Measurements from ENCODE around the gene WDR93.
"Not testable (repeated sequence)": the region's sequence is repeated elsewhere in the genome, so short reads cannot be mapped to it uniquely, and the experiment has no call there.

The WDR93 gene

GRCh38 chr15:89664441-89665350, 25.9 kb upstream of the WDR93 start:
- no peak for DNase-seq

DNA sequence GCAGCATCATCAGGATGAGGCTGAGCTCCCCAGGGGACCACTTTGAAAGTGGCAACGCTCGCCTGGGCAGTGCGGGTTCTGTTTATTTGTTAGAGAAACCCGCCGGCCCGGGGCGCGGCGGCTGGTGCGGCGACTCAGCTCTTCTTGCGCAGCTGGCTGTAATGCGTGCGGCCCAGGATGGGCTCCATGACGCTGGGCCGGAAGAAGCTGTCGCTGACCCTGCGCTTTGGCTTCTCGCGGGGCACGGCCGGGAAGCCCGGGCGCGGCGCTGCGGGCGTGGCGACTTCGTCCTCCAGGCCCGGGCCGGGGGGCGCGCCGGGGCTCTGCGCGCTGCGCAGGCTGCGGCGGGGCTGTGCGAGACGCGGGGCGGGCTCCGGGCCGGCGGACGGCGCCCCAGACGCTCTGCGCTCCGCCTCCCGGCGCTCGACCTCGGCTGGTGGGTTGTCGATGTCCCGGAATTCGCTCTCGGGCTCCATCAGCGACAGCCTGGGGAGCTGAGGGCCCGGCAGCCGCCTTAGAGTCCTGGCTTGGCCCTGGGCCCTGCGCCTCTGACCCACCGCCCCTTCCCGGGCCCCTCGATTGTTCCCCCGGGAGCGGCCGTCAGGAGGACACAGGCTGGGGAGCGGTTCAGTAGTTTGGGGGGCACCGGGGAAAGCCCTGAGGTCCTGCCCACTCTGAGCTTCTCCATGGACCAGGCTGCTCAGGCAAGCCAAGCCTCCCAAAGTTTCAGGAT, 25.0 kb upstream of the WDR93 start:
- DNase-seq, result peak; percentile 75

DNA sequence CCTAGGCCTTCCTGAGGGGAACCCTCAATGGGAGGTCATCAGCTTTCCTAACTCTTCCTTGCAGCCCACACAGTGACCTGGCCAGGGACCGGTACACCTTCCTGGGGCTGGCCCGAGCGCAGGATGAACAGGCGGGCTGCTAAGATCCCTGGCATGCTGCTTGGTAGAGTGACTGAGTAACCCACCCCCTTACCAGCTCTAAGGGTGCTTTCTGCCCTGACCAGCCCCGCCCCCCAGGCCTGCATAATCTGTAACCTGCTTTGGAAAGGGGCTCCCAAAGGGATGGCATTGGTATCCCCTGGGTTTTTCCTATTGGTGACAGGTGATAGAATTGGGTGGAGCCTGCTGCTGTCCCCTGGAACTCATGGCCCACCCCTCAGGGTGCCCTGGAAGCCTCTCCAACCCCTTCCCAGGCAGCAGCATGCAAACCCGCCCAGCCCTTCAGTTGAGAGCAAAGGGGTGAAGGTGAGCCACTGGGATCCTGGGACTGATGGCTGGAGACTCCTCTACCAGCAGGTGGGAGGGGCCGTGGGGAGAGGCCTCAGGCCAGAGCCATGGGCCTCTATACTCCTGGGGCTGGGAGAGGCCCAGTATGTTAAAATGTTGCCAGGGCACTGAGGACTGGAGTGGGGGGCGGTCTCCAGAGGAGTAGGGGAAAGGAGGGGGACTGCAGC, 24.3 kb upstream of the WDR93 start:
- no peak for DNase-seq

- no peak for DNase-seq
Measured at GRCh38 chr15:89666858-89667705, 23.5 kb upstream of the WDR93 start.

DNA sequence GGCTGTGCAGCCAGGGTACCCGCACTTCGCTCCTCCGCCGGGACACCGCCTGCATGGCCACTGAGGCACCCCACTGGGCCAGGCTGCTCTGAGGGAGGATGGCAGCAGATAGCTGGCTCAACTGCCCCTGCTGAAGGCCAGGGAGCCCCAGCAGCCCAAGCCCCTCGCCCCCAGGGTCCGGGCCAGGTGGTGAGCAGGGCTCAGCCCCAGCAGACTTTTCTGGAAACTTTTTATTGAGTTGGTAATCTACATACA, 23.0 kb upstream of the WDR93 start:
- DNase-seq, result no peak

DNA sequence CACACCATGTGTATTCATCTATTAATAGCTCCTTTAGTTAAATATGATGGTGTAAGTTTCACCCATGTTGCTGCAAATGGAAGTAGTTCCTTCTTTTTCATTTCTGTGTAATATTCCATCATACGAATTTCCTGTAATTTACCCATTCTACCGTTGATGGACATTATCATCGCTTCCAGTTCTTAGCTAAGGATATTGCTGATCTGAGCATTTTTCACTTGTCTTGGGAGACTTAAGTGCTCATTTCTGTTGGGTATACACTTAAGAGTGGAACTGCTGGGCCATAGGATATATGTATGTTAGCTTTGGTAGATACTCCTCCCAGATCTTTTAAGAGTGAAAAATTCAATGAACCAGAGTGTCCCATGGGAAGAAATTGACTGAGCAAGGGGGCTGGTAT, 22.4 kb upstream of the WDR93 start:
- no peak for DNase-seq

DNA sequence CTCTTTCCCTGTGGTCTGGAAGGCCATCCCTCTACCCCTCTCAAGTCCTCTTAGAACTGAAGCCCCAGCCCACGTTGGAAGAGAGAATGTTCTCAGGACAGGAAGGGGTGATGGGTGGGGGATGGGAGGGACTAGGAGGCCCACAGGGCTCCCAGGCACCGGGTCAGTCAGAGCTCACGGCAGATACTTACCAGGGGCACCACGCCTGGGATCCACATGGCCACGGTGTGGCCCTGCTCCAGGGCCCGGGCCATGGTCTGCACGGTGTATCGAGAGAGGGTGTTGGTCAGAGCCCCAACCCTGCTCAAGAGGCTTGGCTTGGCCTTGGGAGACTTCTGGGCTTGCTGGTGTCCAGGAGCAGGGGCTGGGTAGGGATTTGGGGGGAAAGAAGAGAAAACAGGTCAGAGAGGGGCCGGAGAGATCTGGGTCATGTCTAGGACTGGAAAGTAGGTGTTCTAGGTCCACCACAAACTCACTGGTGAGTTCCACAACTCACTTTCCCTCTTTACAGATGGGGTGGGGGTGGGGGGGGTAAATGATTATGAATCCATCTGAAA, 21.2 kb upstream of the WDR93 start:
- DNase-seq, result no peak

GRCh38 chr15:89669941-89670340, 20.7 kb upstream of the WDR93 start:
- no peak for DNase-seq

GRCh38 chr15:89670971-89671560, 19.5 kb upstream of the WDR93 start:
- DNase-seq, result no peak

DNA sequence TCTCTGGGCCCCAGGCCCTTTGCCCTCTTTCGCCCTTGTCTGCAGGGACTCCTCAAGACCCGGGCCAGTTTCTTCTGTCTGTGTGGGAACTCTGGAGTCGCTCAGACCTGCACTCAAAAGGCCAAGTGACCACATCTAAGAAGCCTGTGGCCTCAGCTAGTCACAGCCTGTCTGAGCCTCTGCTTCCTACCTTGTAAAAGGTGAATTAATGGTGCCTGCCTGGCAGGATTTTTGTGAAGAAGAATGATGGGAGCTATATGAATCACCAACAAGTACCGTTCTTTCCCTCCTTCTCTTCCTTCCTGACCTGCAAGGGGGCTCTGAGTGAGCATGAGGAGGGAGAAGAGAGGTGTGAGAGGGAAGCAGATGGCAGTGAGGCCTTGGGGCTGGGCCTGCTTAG, 18.9 kb upstream of the WDR93 start:
- DNase-seq, result no peak

GRCh38 chr15:89672221-89673164, 18.1 kb upstream of the WDR93 start:
- no peak for DNase-seq

DNA sequence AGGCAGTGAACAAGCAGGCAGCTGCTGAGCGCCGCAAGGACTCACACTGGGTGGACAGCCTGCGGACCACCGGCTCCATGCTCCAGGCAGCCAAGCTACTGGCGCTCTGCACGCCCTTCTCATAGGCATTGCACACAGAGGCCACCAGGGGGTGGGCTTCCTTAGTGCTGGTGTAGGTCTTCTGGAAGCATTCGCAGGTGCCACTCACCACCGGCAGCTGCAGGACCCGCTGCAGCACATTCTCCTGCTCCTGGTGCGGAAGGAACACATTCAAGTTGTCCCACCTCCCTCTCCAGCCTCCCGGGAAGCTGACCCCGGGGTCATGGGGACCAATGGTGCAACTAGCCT, 17.5 kb upstream of the WDR93 start:
- peak; percentile 83 for DNase-seq

- no peak for DNase-seq
Measured at GRCh38 chr15:89674526-89674925, 16.1 kb upstream of the WDR93 start.

- no peak for DNase-seq
Measured at GRCh38 chr15:89675606-89676005, 15.0 kb upstream of the WDR93 start.

- DNase-seq, result no peak
Measured at GRCh38 chr15:89677381-89677780, 13.2 kb upstream of the WDR93 start.

GRCh38 chr15:89679212-89679611, 11.4 kb upstream of the WDR93 start, which contains the start of gene PLIN1:
TSS of gene PLIN1 (minus strand) at chr15:89679367. CDS start at chr15:89677489, 1,878 bp downstream.
- DNase-seq, result no peak

DNA sequence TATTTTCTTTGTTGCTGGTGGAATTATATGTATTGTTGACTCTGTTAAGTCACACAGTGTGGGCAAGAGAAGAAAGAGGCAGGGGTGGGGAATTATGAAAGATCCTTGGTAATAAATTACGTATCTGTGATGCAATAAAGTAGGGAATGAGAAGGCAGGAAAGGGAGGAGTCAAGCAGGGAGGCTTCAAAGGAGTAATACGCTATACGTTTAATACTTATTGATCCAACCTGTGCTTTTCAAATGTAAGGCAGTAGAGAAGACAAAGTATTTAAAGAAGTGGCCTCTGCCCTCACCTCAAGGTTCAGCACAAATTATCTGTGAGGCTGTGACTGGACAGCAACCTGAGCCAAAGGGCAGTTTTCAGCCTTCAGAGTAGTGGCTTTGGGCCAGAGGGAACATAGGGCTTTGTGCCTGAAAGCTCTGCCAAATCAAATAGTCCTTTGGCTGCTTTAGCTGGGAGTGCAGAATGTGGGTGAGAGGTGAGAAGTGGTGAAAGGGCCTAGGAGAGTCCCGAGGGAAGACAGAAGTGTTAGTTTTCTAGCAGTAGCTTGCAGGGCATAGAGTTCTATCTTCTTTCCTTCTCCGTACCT, 10.2 kb upstream of the WDR93 start:
- no peak for DNase-seq

DNA sequence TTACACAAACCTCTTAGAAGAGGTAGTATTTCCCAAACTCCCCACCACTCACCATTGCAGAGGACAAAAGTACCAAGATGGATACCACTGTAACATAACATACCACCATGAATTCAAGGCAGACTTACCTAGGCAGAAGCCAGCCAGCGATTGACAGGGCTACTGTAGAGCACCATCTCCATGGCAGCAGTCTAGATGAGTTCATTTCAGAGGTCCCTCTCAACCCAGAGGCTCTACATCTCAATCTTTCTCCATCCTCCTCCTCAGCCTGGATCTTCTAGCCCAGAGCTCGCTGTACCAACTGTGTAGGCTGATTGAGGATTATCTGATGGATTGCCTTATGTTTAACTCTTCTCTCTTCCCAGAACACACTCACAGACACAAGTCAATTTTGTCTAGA, 9.5 kb upstream of the WDR93 start:
- DNase-seq, result no peak

DNA sequence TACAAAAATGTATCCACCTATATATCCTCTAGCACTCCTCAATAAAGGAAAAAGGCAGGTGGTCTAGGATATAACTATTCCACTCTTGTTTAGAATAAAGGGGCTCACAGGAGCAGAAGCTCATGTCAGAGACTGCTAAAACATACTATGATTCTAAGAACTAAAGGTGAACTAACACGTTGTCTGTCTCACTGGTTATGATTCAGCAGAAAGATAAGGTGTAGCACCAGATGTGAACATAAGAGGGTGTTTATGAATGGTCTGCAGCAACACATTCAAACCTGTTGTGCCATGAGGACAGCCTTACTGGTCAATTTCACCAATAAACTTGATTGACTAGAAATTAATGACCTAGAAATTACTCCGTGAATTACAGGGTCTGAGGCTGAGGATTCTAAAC, 4.6 kb upstream of the WDR93 start:
- no peak for DNase-seq

DNA sequence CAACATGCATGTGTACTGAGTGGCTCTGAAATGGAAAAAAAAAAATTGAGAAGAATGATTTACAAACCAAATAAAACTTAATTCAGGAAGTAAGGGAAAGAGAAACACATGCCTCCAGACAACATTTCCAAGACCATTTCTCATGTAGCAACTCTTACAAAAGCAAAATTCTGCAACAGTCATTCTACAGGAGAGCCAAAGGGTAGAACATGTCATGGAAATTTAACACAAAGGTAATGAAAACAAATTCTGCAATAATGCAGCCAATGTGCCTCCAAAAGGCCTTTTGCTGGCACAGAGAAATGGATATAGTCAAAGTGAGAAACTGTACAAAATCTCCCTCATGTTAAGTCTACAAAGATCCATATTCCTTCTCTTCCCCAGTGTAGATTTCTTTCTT, 4.1 kb upstream of the WDR93 start:
- DNase-seq, result no peak

DNA sequence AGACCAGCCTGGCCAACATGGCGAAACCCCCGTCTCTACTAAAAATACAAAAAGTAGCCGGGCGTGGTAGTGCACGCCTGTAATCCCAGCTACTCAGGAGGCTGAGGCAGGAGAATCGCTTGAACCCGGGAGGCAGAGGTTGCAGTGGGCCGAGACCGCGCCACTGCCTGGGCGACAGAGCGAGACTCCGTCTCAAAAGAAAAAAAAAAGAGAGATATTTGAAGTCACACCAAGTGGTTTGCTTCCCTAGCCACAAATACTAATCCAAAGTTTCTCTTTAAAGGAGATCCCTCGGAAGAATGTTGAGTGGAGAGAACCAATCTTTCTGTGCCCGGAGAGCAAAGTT, 708 bp upstream of the WDR93 start:
- not testable (repeated sequence) for DNase-seq
